IMR-90 (cell line): ENCODE results near the gene KLC1.

ENCODE experiments used
- RAD21 ChIP-seq: IDR thresholded peaks from 2 replicates; pipeline ENCODE4 v1.6.1; 2012; ENCODE audit warnings: low read length, improper control_type of control experiment
- SMC3 ChIP-seq: fragments of 150-350 bp; IDR thresholded peaks from 2 replicates; pipeline ENCODE4 v1.6.1; 2016; ENCODE audit warnings: low read depth, mild to moderate bottlenecking, antibody characterized with exemption, low read length, moderate library complexity
- TF ChIP-seq, protein P1 (sequence below): conservative IDR thresholded peaks from 2 replicates; pipeline ENCODE4 v1.5.1; 2012; ENCODE audit warnings: mild to moderate bottlenecking, low read depth, low read length, improper control_type of control experiment

DNA sequence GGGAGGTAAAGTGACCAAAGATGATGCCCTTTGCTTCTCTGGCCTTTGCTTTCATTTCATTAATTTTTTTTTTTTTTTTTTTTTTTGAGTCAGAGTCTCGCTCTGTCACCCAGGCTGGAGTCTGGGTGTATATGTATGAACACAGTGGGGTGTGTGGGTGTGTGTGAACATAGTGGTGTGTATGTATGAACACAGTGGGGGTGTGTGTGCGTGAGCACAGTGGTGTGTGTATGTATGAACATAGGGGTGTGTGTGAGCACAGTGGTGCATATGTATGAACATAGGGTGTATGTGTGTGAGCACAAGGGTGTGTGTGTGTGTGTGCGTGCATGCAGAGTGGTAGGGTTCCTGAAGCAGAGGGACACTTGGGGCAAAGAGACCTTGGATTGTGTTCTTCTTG, 9.6 kb downstream of the KLC1 start:
- TF ChIP-seq SMC3: no peak
- TF ChIP-seq, protein P1, sequence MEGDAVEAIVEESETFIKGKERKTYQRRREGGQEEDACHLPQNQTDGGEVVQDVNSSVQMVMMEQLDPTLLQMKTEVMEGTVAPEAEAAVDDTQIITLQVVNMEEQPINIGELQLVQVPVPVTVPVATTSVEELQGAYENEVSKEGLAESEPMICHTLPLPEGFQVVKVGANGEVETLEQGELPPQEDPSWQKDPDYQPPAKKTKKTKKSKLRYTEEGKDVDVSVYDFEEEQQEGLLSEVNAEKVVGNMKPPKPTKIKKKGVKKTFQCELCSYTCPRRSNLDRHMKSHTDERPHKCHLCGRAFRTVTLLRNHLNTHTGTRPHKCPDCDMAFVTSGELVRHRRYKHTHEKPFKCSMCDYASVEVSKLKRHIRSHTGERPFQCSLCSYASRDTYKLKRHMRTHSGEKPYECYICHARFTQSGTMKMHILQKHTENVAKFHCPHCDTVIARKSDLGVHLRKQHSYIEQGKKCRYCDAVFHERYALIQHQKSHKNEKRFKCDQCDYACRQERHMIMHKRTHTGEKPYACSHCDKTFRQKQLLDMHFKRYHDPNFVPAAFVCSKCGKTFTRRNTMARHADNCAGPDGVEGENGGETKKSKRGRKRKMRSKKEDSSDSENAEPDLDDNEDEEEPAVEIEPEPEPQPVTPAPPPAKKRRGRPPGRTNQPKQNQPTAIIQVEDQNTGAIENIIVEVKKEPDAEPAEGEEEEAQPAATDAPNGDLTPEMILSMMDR: no peak
- TF ChIP-seq RAD21: no peak
